Ishikawa (cell line): Measurements from ENCODE around the gene CCDC149.
A peak's percentile ranks its signal among the peaks of the same experiment; 100 is the strongest.

Experiments
- EGR1 ChIP-seq: IDR thresholded peaks from 2 replicates; pipeline ENCODE4 v1.6.1; 2012
- NFIC ChIP-seq: IDR thresholded peaks from 2 replicates; pipeline ENCODE4 v1.6.1; 2012

Gene CCDC149

GRCh38 chr4:24763631-24764297 is 149.1 kb downstream of the CCDC149 start:
- 0 out of 2 replicates have a peak, but pooled peaks have one; percentile 16 for TF ChIP-seq NFIC
- TF ChIP-seq EGR1 = no peak
